Esophagus (tissue), 2 donors: ENCODE results near the gene CDH15. TPM values are rescaled to one million over a fixed set of nuclear protein-coding genes. Genes with fewer than 3 reads are reported as not detected.
A peak's percentile ranks its signal among the peaks of the same experiment; 100 is the strongest.
"Not testable (repeated sequence)": the region's sequence is repeated elsewhere in the genome, so short reads cannot be mapped to it uniquely, and the experiment has no call there.

ENCODE experiments used
- H3K27ac ChIP-seq, 2 donors: one replicate each; pipeline ENCODE4 v1.5.1; 2013; ENCODE audit warnings: low read depth in 2 of 2, mild to moderate bottlenecking in 2 of 2, inconsistent platforms in 1 of 2, low read length in 1 of 2, moderate library complexity in 1 of 2
- H3K27me3 ChIP-seq, 2 donors: one replicate each; pipeline ENCODE4 v1.6.1; 2013; ENCODE audit warnings: low read length in 2 of 2, control low read depth in 1 of 2, mild to moderate bottlenecking in 1 of 2; ENCODE audit not compliant: insufficient read depth in 2 of 2, control insufficient read depth in 1 of 2
- H3K36me3 ChIP-seq, 2 donors: one replicate each; pipeline ENCODE4 v1.6.1; 2013; ENCODE audit warnings: low read length in 1 of 2; ENCODE audit not compliant: control insufficient read depth in 2 of 2, insufficient read depth in 2 of 2
- H3K4me1 ChIP-seq, 2 donors: one replicate each; pipeline ENCODE4 v1.6.1; 2013; ENCODE audit warnings: low read length in 1 of 2; ENCODE audit not compliant: control insufficient read depth in 2 of 2, insufficient read depth in 2 of 2
- H3K4me3 ChIP-seq, 2 donors: one replicate each; pipeline ENCODE4 v1.5.1; 2013; ENCODE audit warnings: low read length in 2 of 2, mild to moderate bottlenecking in 2 of 2, low read depth in 1 of 2, moderate library complexity in 1 of 2
- H3K9me3 ChIP-seq, 2 donors: one replicate each; pipeline ENCODE4 v1.6.1; 2013; ENCODE audit warnings: mild to moderate bottlenecking in 2 of 2, low read depth in 1 of 2, low read length in 1 of 2, moderate library complexity in 1 of 2; ENCODE audit not compliant: control insufficient read depth in 2 of 2, insufficient read depth in 1 of 2
- WGBS, 2 donors: extraction: QIAGEN DNeasy Blood & Tissue Kit; methylation state at CpG; one replicate each; pipeline ENCODE4 v1.1.7; 2013; 5-methylcytosine and 5-hydroxymethylcytosine counted together
- polyA plus RNA-seq, 2 donors: library from polyadenylated mRNA; stranded (reverse); fragments of 200-250 nt; gene quantifications; one replicate each; pipeline ENCODE4 v1.2.3, GENCODE V29; 2013
- donor health status: healthy with polysubstance abuse.
- donor health status: Bipolar disorder and iron deficiency.

Gene CDH15
- polyA plus RNA-seq, 2 donors, result not detected

- Histone ChIP-seq H3K4me3 (no peak overlapping the region), H3K36me3 (peaks cover 14 to 37% of the 10 kb centered on the region in 2 donors), H3K27me3 (no peaks in the 10 kb centered on the region), H3K4me1 (no peaks in the 10 kb centered on the region), H3K9me3 (peaks cover 0 to 14% of the 10 kb centered on the region in 2 donors), H3K27ac (no peak overlapping the region)
- 77 to 94% methylated on average over 2 of the region's 2 CpGs for WGBS, 2 donors
These were observed 60.6 kb downstream of the CDH15 start for GRCh38 chr16:89232107-89232506.

- H3K9me3 ChIP-seq, result peaks cover 0 to 9% of the 10 kb centered on the region in 2 donors
- no peaks in the 10 kb centered on the region for H3K27me3 ChIP-seq
- no peak overlapping the region for H3K4me3 ChIP-seq
- H3K4me1 ChIP-seq, result no peaks in the 10 kb centered on the region
- peaks cover 7 to 28% of the 10 kb centered on the region in 2 donors for H3K36me3 ChIP-seq
- 95% methylated on average over 16 of the region's 16 CpGs for WGBS, 2 donors
- H3K27ac ChIP-seq, result no peak overlapping the region
These were observed 62.3 kb downstream of the CDH15 start for GRCh38 chr16:89233678-89234490.

- H3K9me3 ChIP-seq, result peaks cover 0 to 3% of the 10 kb centered on the region in 2 donors
- no peak overlapping the region for H3K4me3 ChIP-seq
- H3K36me3 ChIP-seq, result peaks cover 5 to 9% of the 10 kb centered on the region in 2 donors
- H3K4me1 ChIP-seq, result no peaks in the 10 kb centered on the region
- 86 to 93% methylated on average over 3 of the region's 3 CpGs for WGBS, 2 donors
- H3K27ac ChIP-seq, result no peak overlapping the region
- no peaks in the 10 kb centered on the region for H3K27me3 ChIP-seq
These were observed 66.2 kb downstream of the CDH15 start for GRCh38 chr16:89237733-89238132.

- Histone ChIP-seq H3K27ac (peak overlapping the region; percentile 95 to 100), H3K36me3 (no peaks in the 10 kb centered on the region), H3K27me3 (no peaks in the 10 kb centered on the region), H3K4me1 (no peaks in the 10 kb centered on the region), H3K9me3 (no peaks in the 10 kb centered on the region), H3K4me3 (peak overlapping the region; percentile 82)
- WGBS, 2 donors, result 6% methylated on average over 35 to 38 of the region's 39 CpGs
These were observed 69.8 kb downstream of the CDH15 start for GRCh38 chr16:89241187-89242007.

- peaks cover 5% of the 10 kb centered on the region in 2 donors for H3K4me1 ChIP-seq
- H3K4me3 ChIP-seq, result no peak overlapping the region
- no peaks in the 10 kb centered on the region for H3K9me3 ChIP-seq
- no peaks in the 10 kb centered on the region for H3K27me3 ChIP-seq
- no peak overlapping the region for H3K27ac ChIP-seq
- WGBS, 2 donors, result 40 to 46% methylated on average over 12 of the region's 12 CpGs
- no peaks in the 10 kb centered on the region for H3K36me3 ChIP-seq
These were observed 71.2 kb downstream of the CDH15 start for GRCh38 chr16:89242795-89243200.

- H3K4me1 ChIP-seq, result peaks cover 5 to 8% of the 10 kb centered on the region in 2 donors
- no peaks in the 10 kb centered on the region for H3K9me3 ChIP-seq
- no peak overlapping the region for H3K4me3 ChIP-seq
- WGBS, 2 donors, result 69 to 80% methylated on average over 5 of the region's 5 CpGs
- no peaks in the 10 kb centered on the region for H3K36me3 ChIP-seq
- H3K27me3 ChIP-seq, result no peaks in the 10 kb centered on the region
- no peak overlapping the region for H3K27ac ChIP-seq
These were observed 72.1 kb downstream of the CDH15 start for GRCh38 chr16:89243664-89244063.

- not testable (repeated sequence) for H3K27ac ChIP-seq, H3K9me3 ChIP-seq, H3K36me3 ChIP-seq, H3K4me3 ChIP-seq, H3K27me3 ChIP-seq, H3K4me1 ChIP-seq
- 65 to 72% methylated on average over 13 of the region's 13 CpGs for WGBS, 2 donors
These were observed 72.7 kb downstream of the CDH15 start for GRCh38 chr16:89244264-89244663.

GRCh38 chr16:89244754-89245153 lies 73.2 kb downstream of the CDH15 start:
- no peaks in the 10 kb centered on the region for H3K9me3 ChIP-seq
- no peak overlapping the region for H3K4me3 ChIP-seq
- WGBS, 2 donors, result 66 to 67% methylated on average over 12 of the region's 12 CpGs
- H3K36me3 ChIP-seq, result no peaks in the 10 kb centered on the region
- no peak overlapping the region for H3K27ac ChIP-seq
- peaks cover 5 to 8% of the 10 kb centered on the region in 2 donors for H3K4me1 ChIP-seq
- H3K27me3 ChIP-seq, result no peaks in the 10 kb centered on the region
